WERI-Rb-1 (cell line): ENCODE results near the gene LMTK3.

Source experiments
- DNase-seq: peaks from one replicate; pipeline ENCODE4 v3.0.0-alpha.2; 2020
- H3K27ac ChIP-seq: fragments of 250-450 bp; sonication (Bioruptor Pico); 2 replicates; pipeline ENCODE4 v1.5.1; 2020; ENCODE audit warnings: mild to moderate bottlenecking, moderate library complexity
- H3K27me3 ChIP-seq: fragments of 250-450 bp; sonication (Bioruptor Pico); 2 replicates; pipeline ENCODE4 v1.5.1; 2021; ENCODE audit warnings: mild to moderate bottlenecking, low read depth, moderate library complexity; ENCODE audit not compliant: insufficient read depth, severe bottlenecking
- H3K36me3 ChIP-seq: fragments of 250-450 bp; sonication (Bioruptor Pico); 2 replicates; pipeline ENCODE4 v1.5.1; 2020; ENCODE audit warnings: mild to moderate bottlenecking, moderate library complexity
- H3K4me3 ChIP-seq: 2 replicates; pipeline ENCODE4 v1.5.1; 2011; ENCODE audit warnings: low read depth, mild to moderate bottlenecking, control low read depth, low read length
- H3K9me3 ChIP-seq: fragments of 250-450 bp; sonication (Bioruptor Pico); 2 replicates; pipeline ENCODE4 v1.5.1; 2021; ENCODE audit warnings: mild to moderate bottlenecking, moderate library complexity; ENCODE audit not compliant: severe bottlenecking
- TF ChIP-seq, protein P1 (sequence below): IDR thresholded peaks from 2 replicates; pipeline ENCODE4 v1.5.1; 2011; ENCODE audit warnings: low read depth, mild to moderate bottlenecking, control low read depth, inconsistent platforms, low read length

The LMTK3 gene

DNA sequence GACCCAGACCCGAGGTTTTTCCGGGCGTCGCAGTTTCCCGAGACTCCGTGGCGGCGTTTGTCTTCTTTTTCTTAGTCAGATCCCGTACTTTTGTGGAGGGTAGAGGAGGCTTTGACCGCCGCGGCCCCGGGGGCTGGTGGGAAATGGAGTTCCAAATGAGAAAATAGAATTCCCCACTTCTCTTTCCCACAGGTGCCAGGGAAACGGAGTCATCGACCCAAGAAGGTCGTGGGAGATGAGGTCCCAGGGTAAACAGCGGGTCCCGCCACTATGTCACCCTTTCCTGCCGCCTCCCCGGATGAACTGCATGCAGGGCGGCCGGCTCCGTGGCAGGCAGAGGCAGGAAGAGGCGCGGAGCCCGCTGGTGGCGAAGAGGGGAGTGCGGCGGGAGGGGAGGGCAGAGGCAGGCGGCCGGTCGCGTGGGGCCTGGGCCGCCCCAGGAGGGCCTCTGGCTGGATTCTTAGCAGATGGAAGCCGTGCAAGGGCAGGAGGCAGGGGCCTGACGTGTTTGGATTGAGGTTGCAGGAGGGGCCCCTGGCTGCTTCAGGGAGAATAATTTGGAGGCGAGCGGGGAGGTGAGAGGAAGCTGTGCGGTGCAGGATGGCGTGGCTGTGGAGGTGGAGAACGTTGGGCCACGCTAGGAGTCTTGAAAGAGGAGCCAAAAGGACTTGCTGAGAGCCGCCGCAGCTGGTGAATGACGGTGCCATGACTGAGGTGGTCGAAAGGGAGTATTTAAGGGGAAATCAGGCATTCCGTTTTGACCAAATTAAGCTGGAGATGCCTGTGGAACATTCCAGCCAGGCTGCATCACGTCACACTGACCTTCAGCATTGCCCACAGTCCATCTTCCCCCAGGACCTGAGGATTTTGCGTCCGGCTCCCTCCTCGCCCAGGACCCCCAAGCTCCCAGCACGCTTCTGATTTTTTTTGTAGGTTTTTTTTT, 30.8 kb downstream of the LMTK3 start:
- Histone ChIP-seq H3K36me3 (peaks cover 49% of the 10 kb centered on the region), H3K27ac (no peak overlapping the region), H3K9me3 (no peaks in the 10 kb centered on the region), H3K27me3 (no peaks in the 10 kb centered on the region), H3K4me3 (no peak overlapping the region)
- TF ChIP-seq, protein P1, sequence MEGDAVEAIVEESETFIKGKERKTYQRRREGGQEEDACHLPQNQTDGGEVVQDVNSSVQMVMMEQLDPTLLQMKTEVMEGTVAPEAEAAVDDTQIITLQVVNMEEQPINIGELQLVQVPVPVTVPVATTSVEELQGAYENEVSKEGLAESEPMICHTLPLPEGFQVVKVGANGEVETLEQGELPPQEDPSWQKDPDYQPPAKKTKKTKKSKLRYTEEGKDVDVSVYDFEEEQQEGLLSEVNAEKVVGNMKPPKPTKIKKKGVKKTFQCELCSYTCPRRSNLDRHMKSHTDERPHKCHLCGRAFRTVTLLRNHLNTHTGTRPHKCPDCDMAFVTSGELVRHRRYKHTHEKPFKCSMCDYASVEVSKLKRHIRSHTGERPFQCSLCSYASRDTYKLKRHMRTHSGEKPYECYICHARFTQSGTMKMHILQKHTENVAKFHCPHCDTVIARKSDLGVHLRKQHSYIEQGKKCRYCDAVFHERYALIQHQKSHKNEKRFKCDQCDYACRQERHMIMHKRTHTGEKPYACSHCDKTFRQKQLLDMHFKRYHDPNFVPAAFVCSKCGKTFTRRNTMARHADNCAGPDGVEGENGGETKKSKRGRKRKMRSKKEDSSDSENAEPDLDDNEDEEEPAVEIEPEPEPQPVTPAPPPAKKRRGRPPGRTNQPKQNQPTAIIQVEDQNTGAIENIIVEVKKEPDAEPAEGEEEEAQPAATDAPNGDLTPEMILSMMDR = no peak
- no peak for DNase-seq

DNA sequence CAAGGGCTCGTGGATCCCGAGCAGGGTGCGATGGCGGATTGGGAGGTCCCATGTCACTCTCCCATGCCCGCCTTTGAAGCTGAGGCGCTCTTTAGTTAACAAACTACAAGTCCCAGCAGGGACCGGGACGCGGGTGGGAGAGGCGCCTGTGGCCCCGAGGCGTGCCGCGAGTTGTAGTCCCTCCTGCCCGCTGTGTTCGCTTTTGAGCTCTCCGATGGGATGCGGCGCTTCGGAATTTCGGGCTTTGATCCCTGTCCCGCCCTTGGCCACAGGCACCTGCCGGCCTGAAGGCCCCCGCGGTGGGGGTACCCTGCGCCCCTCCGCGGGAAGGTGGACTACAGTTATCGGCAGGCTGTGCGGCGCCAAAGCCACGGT, 31.5 kb downstream of the LMTK3 start:
- Histone ChIP-seq H3K4me3 (no peak overlapping the region), H3K9me3 (no peaks in the 10 kb centered on the region), H3K27me3 (no peaks in the 10 kb centered on the region), H3K36me3 (peaks cover 55% of the 10 kb centered on the region), H3K27ac (no peak overlapping the region)
- no peak for DNase-seq
- TF ChIP-seq, protein P1 = no peak

DNA sequence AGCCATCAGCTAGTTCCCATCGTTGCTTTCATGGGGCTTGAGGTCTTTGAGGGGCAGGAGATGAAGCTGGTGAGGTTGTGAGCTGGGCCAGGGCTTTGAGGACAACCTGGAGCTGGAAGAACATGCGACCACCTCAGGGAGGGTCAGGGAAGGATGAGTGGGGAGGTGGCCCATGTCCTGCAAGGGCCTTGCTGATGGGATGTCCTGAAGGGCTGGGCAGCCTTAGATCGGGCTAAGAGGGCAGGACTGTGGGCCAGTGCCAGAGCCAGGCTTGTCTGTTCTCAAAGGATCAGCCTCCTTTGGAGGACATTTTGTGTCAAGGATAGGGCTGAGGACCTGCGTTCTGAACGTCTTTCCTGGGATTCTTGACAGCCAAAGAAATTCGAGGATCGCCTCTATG, 31.9 kb downstream of the LMTK3 start:
- H3K4me3 ChIP-seq = no peak overlapping the region
- H3K9me3 ChIP-seq = no peaks in the 10 kb centered on the region
- no peaks in the 10 kb centered on the region for H3K27me3 ChIP-seq
- H3K36me3 ChIP-seq = peaks cover 60% of the 10 kb centered on the region
- TF ChIP-seq, protein P1 = no peak
- DNase-seq = no peak
- H3K27ac ChIP-seq = no peak overlapping the region

GRCh38 chr19:48478339-48479256, 33.0 kb downstream of the LMTK3 start:
- Histone ChIP-seq H3K9me3 (no peaks in the 10 kb centered on the region), H3K36me3 (peaks cover 64% of the 10 kb centered on the region), H3K4me3 (no peak overlapping the region), H3K27me3 (no peaks in the 10 kb centered on the region), H3K27ac (no peak overlapping the region)
- TF ChIP-seq, protein P1 = no peak
- DNase-seq = no peak

GRCh38 chr19:48477698-48478338, 33.8 kb downstream of the LMTK3 start:
- no peak for DNase-seq
- no peak overlapping the region for H3K27ac ChIP-seq
- H3K36me3 ChIP-seq = peaks cover 71% of the 10 kb centered on the region

More at GRCh38 chr19:48477698-48478338, 33.8 kb downstream of the LMTK3 start:
- H3K9me3 ChIP-seq = no peaks in the 10 kb centered on the region
- TF ChIP-seq, protein P1 = no peak
- H3K27me3 ChIP-seq = no peaks in the 10 kb centered on the region
- no peak overlapping the region for H3K4me3 ChIP-seq
